22Rv1 (cell line): ENCODE data around the gene RSAD2.

Experiments
- ZFX ChIP-seq: fragments of 450-650 bp; IDR thresholded peaks from 2 replicates; pipeline ENCODE4 v1.6.1; 2017; ENCODE audit warnings: antibody characterized with exemption, borderline replicate concordance
- TF ChIP-seq, protein P1 (sequence below): fragments of 450-650 bp; IDR thresholded peaks from 2 replicates; pipeline ENCODE4 v1.5.1; 2017; ENCODE audit warnings: mild to moderate bottlenecking

DNA sequence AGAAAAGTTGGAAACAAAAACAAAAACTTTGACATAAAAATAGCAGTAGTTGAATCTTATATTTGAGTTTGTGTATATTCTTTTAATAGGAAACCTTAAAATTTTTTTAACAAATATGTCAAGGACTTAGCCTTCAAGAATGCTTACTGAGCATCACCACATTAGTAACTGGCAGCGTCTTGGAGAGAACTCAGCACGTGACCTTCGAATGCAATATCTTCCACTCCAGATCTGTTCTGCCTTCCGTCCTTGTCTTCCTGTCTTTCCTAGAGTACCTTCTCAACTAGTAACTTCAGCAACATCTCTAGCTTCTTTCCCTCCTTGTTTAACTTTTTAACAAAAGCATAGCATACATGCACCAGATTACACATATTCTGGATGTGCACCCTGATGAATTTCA lies 972 bp downstream of the RSAD2 start:
- TF ChIP-seq, protein P1, sequence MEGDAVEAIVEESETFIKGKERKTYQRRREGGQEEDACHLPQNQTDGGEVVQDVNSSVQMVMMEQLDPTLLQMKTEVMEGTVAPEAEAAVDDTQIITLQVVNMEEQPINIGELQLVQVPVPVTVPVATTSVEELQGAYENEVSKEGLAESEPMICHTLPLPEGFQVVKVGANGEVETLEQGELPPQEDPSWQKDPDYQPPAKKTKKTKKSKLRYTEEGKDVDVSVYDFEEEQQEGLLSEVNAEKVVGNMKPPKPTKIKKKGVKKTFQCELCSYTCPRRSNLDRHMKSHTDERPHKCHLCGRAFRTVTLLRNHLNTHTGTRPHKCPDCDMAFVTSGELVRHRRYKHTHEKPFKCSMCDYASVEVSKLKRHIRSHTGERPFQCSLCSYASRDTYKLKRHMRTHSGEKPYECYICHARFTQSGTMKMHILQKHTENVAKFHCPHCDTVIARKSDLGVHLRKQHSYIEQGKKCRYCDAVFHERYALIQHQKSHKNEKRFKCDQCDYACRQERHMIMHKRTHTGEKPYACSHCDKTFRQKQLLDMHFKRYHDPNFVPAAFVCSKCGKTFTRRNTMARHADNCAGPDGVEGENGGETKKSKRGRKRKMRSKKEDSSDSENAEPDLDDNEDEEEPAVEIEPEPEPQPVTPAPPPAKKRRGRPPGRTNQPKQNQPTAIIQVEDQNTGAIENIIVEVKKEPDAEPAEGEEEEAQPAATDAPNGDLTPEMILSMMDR: no peak
- TF ChIP-seq ZFX: no peak
